Neural progenitor cell (in vitro differentiated cells): ENCODE data around the gene SLC6A12. TPM values are rescaled to one million over a fixed set of nuclear protein-coding genes. Genes with fewer than 3 reads are reported as not detected.

Experiments
- DNase-seq: peaks from one replicate; pipeline ENCODE4 v3.0.0-alpha.2; 2016; ENCODE audit warnings: low spot score
- H2AFZ ChIP-seq: fragments of 200-600 bp; sonication (generic); replicated peaks from 2 replicates; pipeline ENCODE4 v1.6.1; 2016; ENCODE audit warnings: antibody characterized with exemption
- H3F3A ChIP-seq: fragments of 200-600 bp; sonication (generic); 2 replicates; pipeline ENCODE4 v1.6.1; 2016; ENCODE audit warnings: antibody characterized with exemption, low read depth
- H3K27ac ChIP-seq: fragments of 200-600 bp; sonication (generic); 2 replicates; pipeline ENCODE4 v1.5.1; 2016; ENCODE audit warnings: mild to moderate bottlenecking
- H3K27me3 ChIP-seq: fragments of 200-600 bp; sonication (generic); 2 replicates; pipeline ENCODE4 v1.6.1; 2016; ENCODE audit warnings: mild to moderate bottlenecking, moderate library complexity
- H3K36me3 ChIP-seq: fragments of 200-600 bp; sonication (generic); 2 replicates; pipeline ENCODE4 v1.5.1; 2016
- H3K4me1 ChIP-seq: fragments of 200-600 bp; sonication (generic); 2 replicates; pipeline ENCODE4 v1.6.1; 2016; ENCODE audit warnings: mixed run types
- H3K4me2 ChIP-seq: fragments of 200-600 bp; sonication (generic); 2 replicates; pipeline ENCODE4 v1.6.1; 2016
- H3K4me3 ChIP-seq: fragments of 200-600 bp; sonication (generic); 2 replicates; pipeline ENCODE4 v1.5.1; 2016
- H3K79me2 ChIP-seq: fragments of 200-600 bp; sonication (generic); 2 replicates; pipeline ENCODE4 v1.6.1; 2016; ENCODE audit warnings: low read depth
- H3K9ac ChIP-seq: fragments of 200-600 bp; sonication (generic); 2 replicates; pipeline ENCODE4 v1.6.1; 2016
- H3K9me3 ChIP-seq: fragments of 200-600 bp; sonication (generic); 2 replicates; pipeline ENCODE4 v1.5.1; 2016; ENCODE audit warnings: low read depth
- H4K20me1 ChIP-seq: fragments of 200-600 bp; sonication (generic); 2 replicates; pipeline ENCODE4 v1.6.1; 2016; ENCODE audit warnings: low read depth
- H3K27ac Mint-ChIP-seq: 3 replicates; pipeline ENCODE4 v1.8.0; 2021; ENCODE audit warnings: mixed read lengths
- H3K27me3 Mint-ChIP-seq: 2 replicates; pipeline ENCODE4 v1.8.0; 2022; ENCODE audit warnings: low read depth, mild to moderate bottlenecking, inconsistent platforms, moderate library complexity, mixed read lengths; ENCODE audit not compliant: insufficient read depth
- H3K36me3 Mint-ChIP-seq: 3 replicates; pipeline ENCODE4 v1.8.0; 2021; ENCODE audit warnings: mixed read lengths
- H3K4me1 Mint-ChIP-seq: 3 replicates; pipeline ENCODE4 v1.8.0; 2021; ENCODE audit warnings: mixed read lengths
- H3K4me3 Mint-ChIP-seq: 3 replicates; pipeline ENCODE4 v1.8.0; 2021; ENCODE audit warnings: mild to moderate bottlenecking, moderate library complexity, mixed read lengths
- H3K9me3 Mint-ChIP-seq: 3 replicates; pipeline ENCODE4 v1.8.0; 2020; ENCODE audit warnings: mixed read lengths
- CTCF ChIP-seq: fragments of 200-600 bp; sonication (generic); IDR thresholded peaks from 2 replicates; pipeline ENCODE4 v1.5.1; 2017; ENCODE audit warnings: antibody characterized with exemption, mild to moderate bottlenecking
- EZH2 ChIP-seq: fragments of 200-600 bp; sonication (generic); IDR thresholded peaks from 2 replicates; pipeline ENCODE4 v1.6.1; 2017; ENCODE audit warnings: antibody characterized with exemption, mild to moderate bottlenecking, moderate library complexity
- EZH2phosphoT487 ChIP-seq: fragments of 200-600 bp; sonication (generic); IDR thresholded peaks from 2 replicates; pipeline ENCODE4 v1.6.1; 2017; ENCODE audit warnings: antibody characterized with exemption
- total RNA-seq: library from RNA; depleted of rRNA; stranded (reverse); fragments of >200 nt; gene quantifications from 2 replicates; pipeline ENCODE4 v1.2.3, GENCODE V29; 2015; ENCODE audit warnings: low replicate concordance

The SLC6A12 gene
- total RNA-seq, 1 donor from 2014 or later, result not detected

DNA sequence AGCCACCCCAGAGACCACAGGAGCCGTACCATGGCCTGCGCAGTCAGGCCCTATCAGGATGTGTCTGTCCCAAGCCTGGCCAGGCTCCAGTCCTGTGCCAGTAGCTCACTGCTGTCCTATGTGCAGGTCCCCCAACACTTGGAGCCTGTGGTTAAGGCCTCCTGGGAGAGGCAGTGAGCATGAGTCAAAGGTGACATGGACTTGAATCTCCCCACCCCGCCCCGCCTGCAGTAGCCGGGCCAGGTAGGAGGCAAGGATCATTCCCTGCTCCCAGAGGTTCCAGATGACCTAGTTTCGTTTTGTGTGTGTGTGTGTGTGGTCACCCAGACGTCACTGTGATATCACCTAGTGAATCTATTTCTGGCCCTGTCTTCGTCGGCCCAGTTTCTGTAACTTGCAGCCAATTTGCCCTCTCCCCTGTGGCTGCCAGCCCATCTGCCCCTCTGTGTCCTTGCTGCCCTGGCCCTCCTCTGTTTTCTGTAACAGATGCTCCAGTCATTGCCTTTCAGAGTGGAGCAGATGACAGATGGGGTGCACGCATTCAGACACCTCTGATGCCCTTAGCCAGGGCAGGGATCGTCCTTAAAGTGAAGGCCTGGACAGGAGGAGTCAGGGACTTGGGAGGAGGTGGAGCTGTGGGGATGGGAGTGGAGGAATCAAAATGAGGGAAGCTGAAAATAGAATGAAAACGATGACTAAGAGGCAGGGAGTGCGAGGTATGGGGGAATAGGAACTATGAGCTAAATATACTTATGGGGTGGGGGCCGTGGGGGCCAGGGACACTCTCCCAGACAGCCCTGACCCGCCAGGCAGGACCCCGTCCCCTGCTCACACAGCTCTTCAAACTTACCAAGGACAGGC lies 37.4 kb downstream of the SLC6A12 start:
- TF ChIP-seq EZH2, result no peak
- no peak for TF ChIP-seq EZH2phosphoT487
- TF ChIP-seq CTCF, result no peak
- H3K27ac ChIP-seq, result no peak overlapping the region
- no peak for DNase-seq
- no peak overlapping the region for H3K4me2 ChIP-seq
- H3F3A ChIP-seq, result no peaks in the 10 kb centered on the region
- H3K79me2 ChIP-seq, result no peaks in the 10 kb centered on the region
- peaks cover 13% of the 10 kb centered on the region for H3K4me1 ChIP-seq
- H3K27ac Mint-ChIP-seq, result peak overlapping the region; percentile 26
- H3K9ac ChIP-seq, result no peak overlapping the region
- H2AFZ ChIP-seq, result no peak overlapping the region
- H3K9me3 Mint-ChIP-seq, result no peaks in the 10 kb centered on the region
- H3K4me1 Mint-ChIP-seq, result peaks cover 22% of the 10 kb centered on the region
- H3K9me3 ChIP-seq, result no peaks in the 10 kb centered on the region
- no peak overlapping the region for H3K4me3 Mint-ChIP-seq
- no peaks in the 10 kb centered on the region for H3K36me3 ChIP-seq
- H3K27me3 ChIP-seq, result no peaks in the 10 kb centered on the region
- no peaks in the 10 kb centered on the region for H4K20me1 ChIP-seq
- H3K36me3 Mint-ChIP-seq, result no peaks in the 10 kb centered on the region
- no peak overlapping the region for H3K4me3 ChIP-seq
- peaks cover 20% of the 10 kb centered on the region for H3K27me3 Mint-ChIP-seq

DNA sequence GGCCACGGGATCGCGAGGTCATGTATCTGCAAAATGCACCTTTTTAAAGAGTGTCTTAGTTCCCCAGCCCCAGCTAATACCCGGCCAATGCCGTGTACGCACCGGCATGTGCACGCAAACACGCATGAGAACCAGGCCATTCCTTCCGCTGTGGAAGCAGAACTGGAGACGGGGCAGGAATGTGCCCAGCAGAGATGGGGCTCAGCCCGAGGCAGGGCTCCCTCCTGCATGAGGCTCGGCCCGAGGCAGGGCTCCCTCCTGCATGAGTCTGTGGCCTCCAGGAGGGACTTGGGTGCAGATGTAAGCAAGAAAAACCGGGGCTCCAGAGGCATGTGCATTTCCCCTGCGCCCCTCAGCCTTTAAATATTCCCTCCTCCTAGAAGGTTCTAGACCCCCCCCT lies 38.2 kb downstream of the SLC6A12 start:
- H4K20me1 ChIP-seq, result no peaks in the 10 kb centered on the region
- no peak overlapping the region for H3K27ac ChIP-seq
- H3K4me3 Mint-ChIP-seq, result no peak overlapping the region
- H3K4me3 ChIP-seq, result no peak overlapping the region
- no peaks in the 10 kb centered on the region for H3K79me2 ChIP-seq
- no peak for DNase-seq
- TF ChIP-seq EZH2phosphoT487 (no peak), CTCF (no peak), EZH2 (no peak)
- no peaks in the 10 kb centered on the region for H3K9me3 ChIP-seq
- no peaks in the 10 kb centered on the region for H3K36me3 ChIP-seq
- H3K9ac ChIP-seq, result no peak overlapping the region
- H3F3A ChIP-seq, result peaks cover 2% of the 10 kb centered on the region
- no peaks in the 10 kb centered on the region for H3K36me3 Mint-ChIP-seq
- H3K4me2 ChIP-seq, result no peak overlapping the region
- peaks cover 25% of the 10 kb centered on the region for H3K27me3 Mint-ChIP-seq
- H3K4me1 ChIP-seq, result peaks cover 21% of the 10 kb centered on the region
- H3K9me3 Mint-ChIP-seq, result no peaks in the 10 kb centered on the region
- peaks cover 30% of the 10 kb centered on the region for H3K4me1 Mint-ChIP-seq
- H2AFZ ChIP-seq, result no peak overlapping the region
- H3K27me3 ChIP-seq, result no peaks in the 10 kb centered on the region
- H3K27ac Mint-ChIP-seq, result no peak overlapping the region

GRCh38 chr12:175250-175649 lies 38.7 kb downstream of the SLC6A12 start:
- Mint-ChIP-seq H3K9me3 (no peaks in the 10 kb centered on the region), H3K27me3 (peaks cover 25% of the 10 kb centered on the region), H3K36me3 (no peaks in the 10 kb centered on the region), H3K4me1 (peaks cover 34% of the 10 kb centered on the region), H3K4me3 (no peak overlapping the region), H3K27ac (no peak overlapping the region)
- Histone ChIP-seq H3K27ac (no peak overlapping the region), H3K79me2 (no peaks in the 10 kb centered on the region), H3K36me3 (no peaks in the 10 kb centered on the region), H3K4me3 (no peak overlapping the region), H4K20me1 (no peaks in the 10 kb centered on the region), H3F3A (peaks cover 7% of the 10 kb centered on the region), H2AFZ (no peak overlapping the region), H3K9me3 (no peaks in the 10 kb centered on the region), H3K4me1 (peaks cover 26% of the 10 kb centered on the region), H3K27me3 (no peaks in the 10 kb centered on the region), H3K9ac (no peak overlapping the region), H3K4me2 (no peak overlapping the region)
- TF ChIP-seq EZH2 (no peak), CTCF (no peak), EZH2phosphoT487 (no peak)
- no peak for DNase-seq
